Measurements from ENCODE around the gene ZNF564.

- TF ChIP-seq CTCF (IDR thresholded peaks at IDR 0.05), result no peak
- no peak for TF ChIP-seq POLR2A (IDR thresholded peaks at IDR 0.05)
These were observed 46.3 kb upstream of the ZNF564 start for GRCh38 chr19:12597594-12597993.

All from body of pancreas (tissue), 4 donors.